Endothelial cell of umbilical vein (primary cell): ENCODE measurements around the gene TTLL5. TPM values are rescaled to one million over a fixed set of nuclear protein-coding genes. Genes with fewer than 3 reads are reported as not detected.

ENCODE experiments used
- BruUV-seq: library from RNA; stranded (reverse); fragments of 400-500 nt; replicated peaks from 2 replicates; lab custom pipeline; 2021; lab: Mats Ljungman, UMichigan
- CTCF ChIA-PET: fragments of 300-600, 350-600 bp; sonication (Branson Sonifier 250); formaldehyde crosslinking; loops from one replicate; lab custom pipeline; 2021; ENCODE audit warnings: antibody characterized with exemption, inconsistent platforms; lab: Charles Lee
- POLR2A ChIA-PET: fragments of 300-600, 350-600 bp; sonication (Branson Sonifier 250); formaldehyde crosslinking; loops from one replicate; lab custom pipeline; 2021; ENCODE audit warnings: antibody characterized with exemption, inconsistent platforms; lab: Charles Lee
- DNase-seq: peaks from one replicate; pipeline ENCODE4 v3.0.0-alpha.2; 2011; ENCODE audit warnings: low read depth, low spot score
- FAIRE-seq: peaks from 2 replicates; lab custom pipeline; 2011; peaks lifted over from hg19 to GRCh38; lab: Jason Lieb, UNC
- H2AFZ ChIP-seq: 2 replicates; pipeline ENCODE4 v1.6.0; 2012; ENCODE audit warnings: low read depth, low read length, control low read depth, inconsistent platforms
- H3K27ac ChIP-seq: 2 replicates; pipeline ENCODE4 v1.5.1; 2011; ENCODE audit warnings: low read depth, mild to moderate bottlenecking, control low read depth, low read length, moderate library complexity; ENCODE audit not compliant: insufficient read depth
- H3K27me3 ChIP-seq, 2 experiments: 2 replicates each; pipeline versions ENCODE4 v1.6.0 to v1.6.1; 2011; ENCODE audit warnings: low read length in 2 of 2, mixed read lengths in 1 of 2; ENCODE audit not compliant: control insufficient read depth in 2 of 2, insufficient read depth in 2 of 2
- H3K36me3 ChIP-seq, 2 experiments: 2 replicates in 1 of 2; 3 replicates in 1 of 2; pipeline ENCODE4 v1.5.1; 2011; ENCODE audit warnings: low read length in 2 of 2, mild to moderate bottlenecking in 1 of 2, moderate library complexity in 1 of 2; ENCODE audit not compliant: control insufficient read depth in 2 of 2, insufficient read depth in 2 of 2; ENCODE audit errors: extremely low read depth in 1 of 2
- H3K4me1 ChIP-seq: 3 replicates; pipeline ENCODE4 v1.5.1; 2011; ENCODE audit warnings: mild to moderate bottlenecking, low read length; ENCODE audit not compliant: control insufficient read depth, insufficient read depth; ENCODE audit errors: extremely low read depth
- H3K4me2 ChIP-seq: 2 replicates; pipeline ENCODE4 v1.6.1; 2011; ENCODE audit warnings: low read length, control low read depth, mixed read lengths; ENCODE audit not compliant: insufficient read depth
- H3K4me3 ChIP-seq, 3 experiments: fragments of 200-600 bp in 1 of 3; sonication (generic), shearing (Covaris generic) in 1 of 3; replicated peaks in 1 of 3; 2 replicates each; pipeline ENCODE4 v1.5.1; 2011 to 2016; ENCODE audit warnings: control low read depth in 3 of 3, low read length in 3 of 3, mild to moderate bottlenecking in 2 of 3, inconsistent platforms in 1 of 3, low read depth in 1 of 3, moderate library complexity in 1 of 3; ENCODE audit not compliant: insufficient read depth in 1 of 3
- H3K79me2 ChIP-seq: 2 replicates; pipeline ENCODE4 v1.6.0; 2012; ENCODE audit warnings: low read length, inconsistent platforms; ENCODE audit not compliant: control insufficient read depth, insufficient read depth
- H3K9ac ChIP-seq: replicated peaks from 2 replicates; pipeline ENCODE3; 2011; ENCODE audit warnings: low read length, control low read depth; ENCODE audit not compliant: insufficient read depth; ENCODE audit errors: extremely low read depth
- H3K9me1 ChIP-seq: replicated peaks from 3 replicates; pipeline ENCODE4 v1.6.0; 2011; ENCODE audit warnings: mild to moderate bottlenecking, low read length; ENCODE audit not compliant: control insufficient read depth, insufficient read depth; ENCODE audit errors: extremely low read depth
- H3K9me3 ChIP-seq: replicated peaks from 2 replicates; pipeline ENCODE4 v1.5.1; 2012; ENCODE audit warnings: low read length, inconsistent platforms; ENCODE audit not compliant: control insufficient read depth, insufficient read depth
- H4K20me1 ChIP-seq: replicated peaks from 2 replicates; pipeline ENCODE3; 2011; ENCODE audit warnings: mild to moderate bottlenecking, low read length; ENCODE audit not compliant: control insufficient read depth, insufficient read depth; ENCODE audit errors: extremely low read depth
- POLR2AphosphoS5 ChIP-seq: IDR thresholded peaks from 2 replicates; pipeline ENCODE4 v1.6.1; 2012; ENCODE audit warnings: low read depth, mild to moderate bottlenecking, control low read depth, low read length, moderate library complexity; ENCODE audit not compliant: insufficient read depth
- dilution Hi-C: fragments of 300-500 bp; cut with MboI; formaldehyde crosslinking; loops from one replicate; pipeline ENCODE4 v1.15.0; 2019; ENCODE audit warnings: low sequenced_read_pairs; ENCODE audit not compliant: extremely low pct_ligation_motif_present
- intact Hi-C: fragments of 100-400 bp; cut with micrococcal nuclease; formaldehyde crosslinking; loops from one replicate; pipeline ENCODE4 v1.10.0; 2022
- polyA plus RNA-seq, 4 experiments: library from polyadenylated mRNA; depleted of rRNA in 3 of 4; stranded (reverse) in 3 of 4; unstranded in 1 of 4; fragments of >200 nt; gene quantifications; 2 replicates each; pipeline versions ENCODE4 v1.2.1 to v1.2.3, GENCODE V29; 2011 to 2012; ENCODE audit warnings: missing spikeins in 1 of 4
- total RNA-seq: library from RNA; stranded (reverse); gene quantifications from 2 replicates; pipeline ENCODE4 v1.2.3, GENCODE V29; 2021
- TF ChIP-seq, protein P1 (sequence below), 2 donors: IDR thresholded peaks; 1 replicate in 1 of 2; 2 replicates in 1 of 2; pipeline ENCODE4 v1.5.1; 2011; ENCODE audit warnings: low read length in 2 of 2, mild to moderate bottlenecking in 2 of 2, moderate library complexity in 2 of 2, control low read depth in 1 of 2, inconsistent platforms in 1 of 2, low read depth in 1 of 2; ENCODE audit not compliant: insufficient read depth in 1 of 2; ENCODE audit errors: extremely low read depth in 1 of 2
- TF ChIP-seq, protein P2 (sequence below): IDR thresholded peaks from 2 replicates; pipeline ENCODE4 v1.6.1; 2011; ENCODE audit not compliant: insufficient read depth, insufficient read length

The TTLL5 gene
- total and polyA plus RNA-seq, 2 donors (not counting 3 experiments of a cell fraction or from before 2014, with no cell fraction given) = 33.2 to 93.6 TPM

DNA sequence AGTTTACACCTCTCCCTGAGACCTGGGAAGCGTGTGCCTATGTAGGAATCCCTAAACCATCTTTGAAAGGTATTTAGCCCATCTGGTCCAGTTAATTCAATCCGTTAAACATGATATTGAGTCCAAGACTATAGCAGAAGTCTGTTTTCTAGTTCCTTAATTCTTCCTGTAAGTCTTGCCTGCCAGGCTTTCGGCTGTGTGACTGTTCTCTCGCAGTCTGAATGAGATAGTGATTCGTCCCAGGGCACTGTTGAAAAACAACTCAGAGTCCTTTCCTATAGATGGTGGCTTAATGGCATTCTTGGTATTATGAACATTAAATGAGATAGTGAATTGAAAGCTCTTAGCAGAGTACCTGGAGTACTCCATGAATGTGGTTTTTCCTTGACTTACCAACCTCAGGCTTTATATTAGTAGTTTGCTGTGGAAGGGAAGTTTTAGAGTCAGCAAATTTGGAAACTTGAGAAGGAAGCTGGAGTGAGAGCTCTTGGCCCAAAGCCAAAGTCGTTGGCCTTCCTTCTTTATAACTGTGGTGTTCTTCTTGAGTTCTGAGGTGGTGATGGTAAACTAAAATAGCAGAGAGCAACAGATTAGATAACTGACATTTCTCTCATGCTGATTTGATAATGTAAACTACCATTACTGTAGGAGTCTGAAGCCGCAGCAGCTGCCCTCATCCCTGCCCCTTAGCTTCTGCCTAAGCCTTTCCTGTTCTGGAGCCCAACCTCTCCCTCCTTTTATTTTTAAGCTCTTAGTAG lies 244.3 kb downstream of the TTLL5 start:
- H2AFZ ChIP-seq = no peak overlapping the region
- peak; percentile 52 for DNase-seq
- POLR2A ChIA-PET = no interaction called here

More for the DNA sequence above, 244.3 kb downstream of the TTLL5 start:
- no peaks in the 10 kb centered on the region for H3K9me1 ChIP-seq
- H3K4me3 ChIP-seq = no peak overlapping the region
- H3K36me3 ChIP-seq = peaks cover 0 to 7% of the 10 kb centered on the region in 2 experiments
- H3K27ac ChIP-seq = no peak overlapping the region
- no peak for TF ChIP-seq POLR2AphosphoS5
- TF ChIP-seq, protein P1, sequence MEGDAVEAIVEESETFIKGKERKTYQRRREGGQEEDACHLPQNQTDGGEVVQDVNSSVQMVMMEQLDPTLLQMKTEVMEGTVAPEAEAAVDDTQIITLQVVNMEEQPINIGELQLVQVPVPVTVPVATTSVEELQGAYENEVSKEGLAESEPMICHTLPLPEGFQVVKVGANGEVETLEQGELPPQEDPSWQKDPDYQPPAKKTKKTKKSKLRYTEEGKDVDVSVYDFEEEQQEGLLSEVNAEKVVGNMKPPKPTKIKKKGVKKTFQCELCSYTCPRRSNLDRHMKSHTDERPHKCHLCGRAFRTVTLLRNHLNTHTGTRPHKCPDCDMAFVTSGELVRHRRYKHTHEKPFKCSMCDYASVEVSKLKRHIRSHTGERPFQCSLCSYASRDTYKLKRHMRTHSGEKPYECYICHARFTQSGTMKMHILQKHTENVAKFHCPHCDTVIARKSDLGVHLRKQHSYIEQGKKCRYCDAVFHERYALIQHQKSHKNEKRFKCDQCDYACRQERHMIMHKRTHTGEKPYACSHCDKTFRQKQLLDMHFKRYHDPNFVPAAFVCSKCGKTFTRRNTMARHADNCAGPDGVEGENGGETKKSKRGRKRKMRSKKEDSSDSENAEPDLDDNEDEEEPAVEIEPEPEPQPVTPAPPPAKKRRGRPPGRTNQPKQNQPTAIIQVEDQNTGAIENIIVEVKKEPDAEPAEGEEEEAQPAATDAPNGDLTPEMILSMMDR (IDR thresholded peaks at IDR 0.05; ENCODE audit: extremely low read depth in 1 of 2, insufficient read depth in 1 of 2, low read depth in 1 of 2, low read length in 2 of 2) = no peak
- TF ChIP-seq, protein P2, sequence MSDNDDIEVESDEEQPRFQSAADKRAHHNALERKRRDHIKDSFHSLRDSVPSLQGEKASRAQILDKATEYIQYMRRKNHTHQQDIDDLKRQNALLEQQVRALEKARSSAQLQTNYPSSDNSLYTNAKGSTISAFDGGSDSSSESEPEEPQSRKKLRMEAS = no peak
- no peaks in the 10 kb centered on the region for H3K27me3 ChIP-seq
- intact Hi-C loops (loop anchor here (10.0 kb wide), 1 partner anchor 479 kb away; no protein-coding TSS in a partner anchor), dilution Hi-C loops (no loop called here)
- CTCF ChIA-PET = interaction anchor here (0.9 to 5.1 kb wide), 20 partner anchors 10 to 479 kb away, joined by 3 to 282 read pairs (median 9); partner anchors contain the start of gene TGFB3
- H3K79me2 ChIP-seq = no peaks in the 10 kb centered on the region
- no peaks in the 10 kb centered on the region for H4K20me1 ChIP-seq
- H3K4me2 ChIP-seq = no peak overlapping the region
- no peak overlapping the region for H3K9ac ChIP-seq
- no TSS peak for BruUV-seq
- no peaks in the 10 kb centered on the region for H3K9me3 ChIP-seq
- FAIRE-seq = no peak
- H3K4me1 ChIP-seq = peaks cover 3% of the 10 kb centered on the region
